Neural progenitor cell (in vitro differentiated cells): ENCODE measurements around the gene TAS2R16.

Source experiments
- EZH2 ChIP-seq: fragments of 200-600 bp; sonication (generic); IDR thresholded peaks from 2 replicates; pipeline ENCODE4 v1.6.1; 2017; ENCODE audit warnings: antibody characterized with exemption, mild to moderate bottlenecking, moderate library complexity
- TF ChIP-seq, protein P1 (sequence below): fragments of 200-600 bp; sonication (generic); IDR thresholded peaks from 2 replicates; pipeline ENCODE4 v1.5.1; 2017; ENCODE audit warnings: antibody characterized with exemption, mild to moderate bottlenecking

DNA sequence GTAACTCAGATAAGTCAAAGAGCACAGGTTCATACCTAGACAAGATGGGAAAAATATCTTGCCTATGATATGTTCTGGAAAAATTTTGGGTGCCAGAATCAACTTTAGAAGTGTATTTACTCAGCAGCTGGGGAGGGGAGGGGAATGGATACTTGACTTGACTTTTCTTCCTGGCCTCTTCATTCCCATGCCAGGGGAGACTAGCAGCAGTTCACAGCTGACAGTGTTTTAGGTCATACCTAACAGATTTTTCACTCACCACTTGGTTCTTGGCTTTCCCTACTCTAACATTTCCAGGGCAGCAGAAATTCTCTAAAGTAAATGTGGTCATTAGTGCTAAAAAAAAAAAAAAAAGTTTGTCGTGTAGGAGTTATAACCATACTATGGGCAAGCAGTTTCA, 46.3 kb downstream of the TAS2R16 start:
- TF ChIP-seq, protein P1, sequence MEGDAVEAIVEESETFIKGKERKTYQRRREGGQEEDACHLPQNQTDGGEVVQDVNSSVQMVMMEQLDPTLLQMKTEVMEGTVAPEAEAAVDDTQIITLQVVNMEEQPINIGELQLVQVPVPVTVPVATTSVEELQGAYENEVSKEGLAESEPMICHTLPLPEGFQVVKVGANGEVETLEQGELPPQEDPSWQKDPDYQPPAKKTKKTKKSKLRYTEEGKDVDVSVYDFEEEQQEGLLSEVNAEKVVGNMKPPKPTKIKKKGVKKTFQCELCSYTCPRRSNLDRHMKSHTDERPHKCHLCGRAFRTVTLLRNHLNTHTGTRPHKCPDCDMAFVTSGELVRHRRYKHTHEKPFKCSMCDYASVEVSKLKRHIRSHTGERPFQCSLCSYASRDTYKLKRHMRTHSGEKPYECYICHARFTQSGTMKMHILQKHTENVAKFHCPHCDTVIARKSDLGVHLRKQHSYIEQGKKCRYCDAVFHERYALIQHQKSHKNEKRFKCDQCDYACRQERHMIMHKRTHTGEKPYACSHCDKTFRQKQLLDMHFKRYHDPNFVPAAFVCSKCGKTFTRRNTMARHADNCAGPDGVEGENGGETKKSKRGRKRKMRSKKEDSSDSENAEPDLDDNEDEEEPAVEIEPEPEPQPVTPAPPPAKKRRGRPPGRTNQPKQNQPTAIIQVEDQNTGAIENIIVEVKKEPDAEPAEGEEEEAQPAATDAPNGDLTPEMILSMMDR: no peak
- TF ChIP-seq EZH2: no peak
